B cell (primary cell): ENCODE results near the gene GNAS. TPM values are rescaled to one million over a fixed set of nuclear protein-coding genes. Genes with fewer than 3 reads are reported as not detected.
A peak's percentile ranks its signal among the peaks of the same experiment; 100 is the strongest.

Experiments used
- ATAC-seq: fragments of 200-7000 bp; cut with Tn5 transposase; one replicate; pipeline ENCODE4 v1.10.0; 2021; ENCODE audit warnings: low read depth, mild to moderate bottlenecking, moderate number of reproducible peaks, moderate library complexity
- CTCF ChIA-PET: fragments of 350-600 bp; sonication (Branson Sonifier 250); formaldehyde crosslinking; loops from one replicate; lab custom pipeline; 2021; ENCODE audit warnings: antibody characterized with exemption, inconsistent platforms; lab: Charles Lee
- POLR2A ChIA-PET: fragments of 350-600 bp; sonication (Branson Sonifier 250); formaldehyde crosslinking; loops from one replicate; lab custom pipeline; 2021; ENCODE audit warnings: antibody characterized with exemption; lab: Charles Lee
- DNase-seq: peaks from one replicate; pipeline ENCODE4 v3.0.0; 2013
- H2AFZ ChIP-seq: 2 replicates; pipeline ENCODE4 v1.6.1; 2012; ENCODE audit warnings: mild to moderate bottlenecking, low read depth, low read length; ENCODE audit not compliant: insufficient read depth, poor library complexity, severe bottlenecking
- H3K27ac ChIP-seq, 2 donors: 1 replicate in 1 of 2; 2 replicates in 1 of 2; pipeline ENCODE4 v1.5.1; 2012 to 2013; ENCODE audit warnings: low read length in 2 of 2, mild to moderate bottlenecking in 2 of 2, moderate library complexity in 1 of 2
- H3K27me3 ChIP-seq, 4 experiments: fragments of 200-600 bp in 1 of 4; sonication (generic) in 1 of 4; replicated peaks in 1 of 4; 1 replicate in 2 of 4; 2 replicates in 2 of 4; pipeline versions ENCODE4 v1.6.1 to v1.7.0; 2013 to 2016; ENCODE audit warnings: low read length in 3 of 4, mild to moderate bottlenecking in 2 of 4, mixed read lengths in 1 of 4, moderate library complexity in 1 of 4; ENCODE audit not compliant: insufficient read depth in 4 of 4, control insufficient read depth in 3 of 4; ENCODE audit errors: control extremely low read depth in 1 of 4
- H3K36me3 ChIP-seq, 2 experiments: replicated peaks in 1 of 2; 1 replicate in 1 of 2; 2 replicates in 1 of 2; pipeline versions ENCODE4 v1.6.1 to v1.7.1; 2013; ENCODE audit warnings: low read length in 1 of 2; ENCODE audit not compliant: insufficient read depth in 2 of 2, control insufficient read depth in 1 of 2; ENCODE audit errors: control extremely low read depth in 1 of 2, extremely low read depth in 1 of 2
- H3K4me1 ChIP-seq, 2 donors: fragments of 200-600 bp in 1 of 2; sonication (generic) in 1 of 2; 1 replicate in 1 of 2; 2 replicates in 1 of 2; pipeline versions ENCODE4 v1.5.1 to v1.6.1; 2013 to 2017; ENCODE audit warnings: low read length in 2 of 2; ENCODE audit not compliant: control insufficient read depth in 2 of 2, insufficient read depth in 2 of 2
- H3K4me2 ChIP-seq: replicated peaks from 2 replicates; pipeline ENCODE3; 2012; ENCODE audit warnings: mild to moderate bottlenecking, low read depth, low read length; ENCODE audit not compliant: poor library complexity, severe bottlenecking
- H3K4me3 ChIP-seq, 5 experiments: fragments of 200-600 bp in 1 of 5; sonication (generic) in 1 of 5; 1 replicate in 3 of 5; 2 replicates in 2 of 5; pipeline versions ENCODE4 v1.5.1 to v1.7.0; 2011 to 2016; ENCODE audit warnings: low read length in 4 of 5, mild to moderate bottlenecking in 4 of 5, low read depth in 2 of 5, control low read depth in 1 of 5, moderate library complexity in 1 of 5; ENCODE audit not compliant: insufficient read depth in 1 of 5; ENCODE audit errors: control extremely low read depth in 1 of 5, extremely low read depth in 1 of 5
- H3K79me2 ChIP-seq: fragments of 200-600 bp; sonication (generic); one replicate; pipeline ENCODE4 v1.6.0; 2016; ENCODE audit warnings: low read length; ENCODE audit not compliant: control insufficient read depth, insufficient read depth
- H3K9ac ChIP-seq: fragments of 200-600 bp; sonication (generic); 2 replicates; pipeline ENCODE4 v1.6.1; 2017; ENCODE audit warnings: mild to moderate bottlenecking, low read length, moderate library complexity
- H3K9me3 ChIP-seq, 3 donors: one replicate each; pipeline versions ENCODE4 v1.6.1 to v1.7.1; 2013; ENCODE audit warnings: low read length in 2 of 3; ENCODE audit not compliant: control insufficient read depth in 2 of 3, insufficient read depth in 1 of 3; ENCODE audit errors: control extremely low read depth in 1 of 3
- H4K20me1 ChIP-seq: 2 replicates; pipeline ENCODE4 v1.6.0; 2012; ENCODE audit warnings: mild to moderate bottlenecking, low read length; ENCODE audit not compliant: insufficient read depth, control insufficient read depth, poor library complexity, severe bottlenecking
- H3K27ac Mint-ChIP-seq: one replicate; pipeline ENCODE4 v1.8.0; 2021; ENCODE audit warnings: mixed read lengths
- H3K27me3 Mint-ChIP-seq: one replicate; pipeline ENCODE4 v1.8.0; 2021; ENCODE audit warnings: mixed read lengths
- H3K4me1 Mint-ChIP-seq: one replicate; pipeline ENCODE4 v1.8.0; 2021; ENCODE audit warnings: mixed read lengths
- H3K4me3 Mint-ChIP-seq: one replicate; pipeline ENCODE4 v1.8.0; 2021; ENCODE audit warnings: mixed read lengths
- H3K9me3 Mint-ChIP-seq: one replicate; pipeline ENCODE4 v1.8.0; 2022; ENCODE audit warnings: mixed read lengths; ENCODE audit not compliant: insufficient read depth
- CTCF ChIP-seq: fragments of 200-600 bp; IDR thresholded peaks from one replicate; pipeline ENCODE4 v1.8.0; 2022; ENCODE audit warnings: antibody characterized with exemption, mild to moderate bottlenecking
- EZH2 ChIP-seq: IDR thresholded peaks from 2 replicates; pipeline ENCODE4 v1.6.1; 2012; ENCODE audit warnings: borderline replicate concordance, low read depth, mild to moderate bottlenecking, moderate library complexity, low read length; ENCODE audit not compliant: insufficient read depth, poor library complexity, severe bottlenecking
- WGBS: methylation state at CpG from one replicate; pipeline ENCODE4 v1.1.5; 2013; ENCODE audit warnings: missing lambda C conversion rate; ENCODE audit not compliant: insufficient coverage; 5-methylcytosine and 5-hydroxymethylcytosine counted together
- intact Hi-C: fragments of 100-400 bp; cut with micrococcal nuclease; formaldehyde crosslinking; loops from one replicate; pipeline ENCODE4 v1.10.0; 2022
- polyA plus RNA-seq: library from polyadenylated mRNA; depleted of rRNA; stranded (reverse); fragments of >200 nt; gene quantifications from 2 replicates; pipeline ENCODE4 v1.2.3, GENCODE V29; 2012
- total RNA-seq, 2 donors: library from RNA; stranded (reverse); fragments of 120-200 nt in 1 of 2; gene quantifications; 1 replicate in 1 of 2; 2 replicates in 1 of 2; pipeline versions ENCODE4 v1.2.3 to v1.2.4, GENCODE V29; 2013 to 2022

Gene GNAS
- total and polyA plus RNA-seq, 2 donors (not counting 1 experiment from before 2014, with no cell fraction given): 714 to 1,181 TPM

GRCh38 chr20:58854638-58855471, 2.3 kb downstream of the GNAS start:
- 52% methylated on average over 75 of the region's 75 CpGs for WGBS
- Histone ChIP-seq H3K36me3 (no peaks in the 10 kb centered on the region), H4K20me1 (no peaks in the 10 kb centered on the region), H3K9ac (peak overlapping the region; percentile 32), H3K9me3 (peaks cover 0 to 39% (median 0%) of the 10 kb centered on the region in 3 donors), H3K4me1 (peaks cover 39 to 52% of the 10 kb centered on the region in 2 donors), H3K4me2 (peak overlapping the region; percentile 76), H3K27ac (no peak overlapping the region), H3K79me2 (no peaks in the 10 kb centered on the region), H3K4me3 (peak overlapping the region in 4 of 5 experiments; percentile 13 to 40 (median 24)), H2AFZ (peak overlapping the region; percentile 46), H3K27me3 (peaks cover 0 to 65% (median 28%) of the 10 kb centered on the region in 4 experiments)
- Mint-ChIP-seq H3K27ac (no peak overlapping the region), H3K9me3 (no peaks in the 10 kb centered on the region), H3K4me1 (peaks cover 31% of the 10 kb centered on the region), H3K27me3 (peaks cover 49% of the 10 kb centered on the region), H3K4me3 (peak overlapping the region; percentile 59)
- ChIA-PET CTCF (no interaction called here), POLR2A (no interaction called here)
- TF ChIP-seq CTCF: no peak
- no peak for TF ChIP-seq EZH2
- intact Hi-C loops: loop anchor here (5.0 kb wide), 1 partner anchor 203 kb away; the partner anchor contains the start of gene STX16
- no peak for ATAC-seq
- DNase-seq: peak; percentile 45
